ENCODE results near the gene ITIH4. TPM values are rescaled to one million over a fixed set of nuclear protein-coding genes. Genes with fewer than 3 reads are reported as not detected.
A peak's percentile ranks its signal among the peaks of the same experiment; 100 is the strongest.

Gene ITIH4
- total and polyA plus RNA-seq, 2 of the 13 experiments (the other 11 are each of a cell fraction or from before 2014, with no cell fraction given) = 2.7 to 5.3 TPM

- no peak for TF ChIP-seq PAXIP1 (CRISPR knock-in tag; conservative IDR thresholded peaks at IDR 0.05)
- no peak for TF ChIP-seq KLF13 (CRISPR knock-in tag; IDR thresholded peaks at IDR 0.05)
- TF ChIP-seq ZNF687 (CRISPR knock-in tag; IDR thresholded peaks at IDR 0.05) = 0 out of 2 replicates have a peak, but pooled peaks have one; percentile 3
- TF ChIP-seq THAP11 (CRISPR knock-in tag; IDR thresholded peaks at IDR 0.05) = no peak
- TF ChIP-seq CTCF (CRISPR knock-in tag; IDR thresholded peaks at IDR 0.05) = peak; percentile 33; the same call in 1 of the 2 replicates
- no peak for TF ChIP-seq MLXIP (CRISPR knock-in tag; IDR thresholded peaks at IDR 0.05; ENCODE audit: borderline replicate concordance)
- no peak for TF ChIP-seq ZNF501 (CRISPR knock-in tag; IDR thresholded peaks at IDR 0.05)
- TF ChIP-seq NCOA2 (CRISPR knock-in tag; IDR thresholded peaks at IDR 0.05) = no peak
- TF ChIP-seq SSRP1 (CRISPR knock-in tag; IDR thresholded peaks at IDR 0.05) = no peak
- TF ChIP-seq ZNF225 (CRISPR knock-in tag; IDR thresholded peaks at IDR 0.05) = no peak
- no peak for TF ChIP-seq U2AF2 (IDR thresholded peaks at IDR 0.05; ENCODE audit: low read depth, low read length)
- TF ChIP-seq ZFP62 (CRISPR knock-in tag; IDR thresholded peaks at IDR 0.05) = no peak
- no peak for TF ChIP-seq FOXA1 (IDR thresholded peaks at IDR 0.05)
- no peak for TF ChIP-seq FOXA1 (CRISPR knock-in tag; IDR thresholded peaks at IDR 0.05)
- TF ChIP-seq ZFYVE20 (CRISPR knock-in tag; IDR thresholded peaks at IDR 0.05; ENCODE audit: borderline replicate concordance, low read depth) = no peak
- 0 out of 2 replicates have a peak, but pooled peaks have one; percentile 4 for TF ChIP-seq ZNF350 (CRISPR knock-in tag; IDR thresholded peaks at IDR 0.05; ENCODE audit: borderline replicate concordance, low read depth)
- TF ChIP-seq ZNF383 (CRISPR knock-in tag; IDR thresholded peaks at IDR 0.05; ENCODE audit: borderline replicate concordance) = no peak
- no peak for TF ChIP-seq ZNF543 (CRISPR knock-in tag; IDR thresholded peaks at IDR 0.05)
Observed at GRCh38 chr3:52845691-52846431, 15.4 kb upstream of the ITIH4 start (continued).

All from HepG2 (cell line).